Esophagus muscularis mucosa (tissue), 3 donors: ENCODE results near the gene TLCD1.

Experiments used
- CTCF ChIP-seq, 3 experiments: fragments of 200-600 bp in 2 of 3; fragments of 450-650 bp in 1 of 3; sonication (generic) in 2 of 3; IDR thresholded peaks; one replicate each; pipeline ENCODE4 v1.5.1; 2017 to 2019; ENCODE audit warnings: antibody characterized with exemption in 3 of 3, mild to moderate bottlenecking in 2 of 3, moderate library complexity in 1 of 3
- POLR2A ChIP-seq: fragments of 450-650 bp; IDR thresholded peaks from one replicate; pipeline ENCODE4 v1.6.1; 2017; ENCODE audit warnings: antibody characterized with exemption, moderate library complexity, mild to moderate bottlenecking, low read depth

- TF ChIP-seq CTCF (IDR thresholded peaks at IDR 0.05) (no peak), POLR2A (no peak)
Measured at GRCh38 chr17:28705074-28705659, 20.9 kb downstream of the TLCD1 start.
